AG09319 (cell line): Measurements from ENCODE around the gene SCYL3.
A peak's percentile ranks its signal among the peaks of the same experiment; 100 is the strongest.

Experiments
- DNase-seq: peaks from one replicate; pipeline ENCODE4 v3.0.0-alpha.2; 2010; ENCODE audit warnings: low read depth; ENCODE audit errors: extremely low read depth
- CTCF ChIP-seq: IDR thresholded peaks from 2 replicates; pipeline ENCODE4 v1.5.1; 2011; ENCODE audit warnings: low read depth, mild to moderate bottlenecking, inconsistent platforms, low read length, moderate library complexity

The SCYL3 gene

GRCh38 chr1:169914531-169914930 lies 20.8 kb upstream of the SCYL3 start:
- no peak for TF ChIP-seq CTCF
- no peak for DNase-seq

- TF ChIP-seq CTCF, result no peak
- DNase-seq, result no peak
These were observed 15.8 kb upstream of the SCYL3 start for GRCh38 chr1:169909499-169909898.

DNA sequence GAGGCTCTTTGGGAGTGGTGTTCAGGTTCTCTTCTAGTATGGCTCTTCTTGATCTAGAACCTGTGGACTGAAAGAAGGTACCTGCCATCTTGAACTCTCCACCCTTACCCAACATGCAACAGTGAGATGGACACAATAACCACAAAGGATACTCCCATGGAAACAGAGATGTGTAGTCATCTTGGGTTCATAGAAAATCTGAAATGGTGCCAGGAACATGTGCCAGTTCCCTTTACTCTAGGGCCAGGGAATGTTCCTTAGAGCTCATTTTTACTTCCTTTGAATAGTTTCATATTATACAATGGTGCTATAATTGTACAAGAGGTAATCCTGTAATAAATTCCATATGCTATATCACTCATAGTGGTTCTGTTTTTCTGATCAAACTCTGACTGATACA lies 13.2 kb upstream of the SCYL3 start:
- no peak for TF ChIP-seq CTCF
- peak; percentile 7 for DNase-seq

GRCh38 chr1:169904834-169905233 lies 11.1 kb upstream of the SCYL3 start:
- TF ChIP-seq CTCF, result no peak
- DNase-seq, result no peak

- no peak for DNase-seq
- TF ChIP-seq CTCF, result no peak
These were observed 9.1 kb upstream of the SCYL3 start for GRCh38 chr1:169902751-169903150.

- no peak for TF ChIP-seq CTCF
- no peak for DNase-seq
These were observed 7.4 kb upstream of the SCYL3 start for GRCh38 chr1:169901115-169901514.

DNA sequence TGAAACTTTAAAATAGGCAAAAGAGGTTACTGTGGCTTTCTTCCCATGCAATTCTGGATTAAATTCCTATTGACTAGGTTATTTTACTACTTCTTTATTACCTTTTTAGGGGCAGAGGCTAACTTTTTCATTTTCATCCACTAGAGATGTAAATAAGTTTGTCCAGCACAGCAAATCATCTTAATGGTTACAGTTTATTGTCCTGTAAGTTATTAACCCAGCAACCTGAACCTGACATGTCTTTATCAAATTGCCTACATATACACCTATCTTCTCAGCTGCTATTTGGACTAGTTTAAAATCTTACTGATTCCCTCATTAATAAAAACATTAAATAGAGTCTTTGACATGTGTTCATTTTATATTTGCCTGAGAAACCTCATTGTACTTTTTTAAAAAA lies 6.9 kb upstream of the SCYL3 start:
- TF ChIP-seq CTCF, result no peak

More for the DNA sequence above, 6.9 kb upstream of the SCYL3 start:
- DNase-seq, result no peak
